Large intestine (tissue), 3 donors: ENCODE data around the gene ADGRA1. TPM values are rescaled to one million over a fixed set of nuclear protein-coding genes. Genes with fewer than 3 reads are reported as not detected.

Experiments
- DNase-seq, 2 donors: peaks; one replicate each; pipeline versions ENCODE4 v3.0.0 to v3.0.0-alpha.2; 2013
- H3K27ac ChIP-seq: one replicate; pipeline ENCODE4 v1.5.1; 2013; ENCODE audit warnings: low read length
- H3K27me3 ChIP-seq: 2 replicates; pipeline ENCODE4 v1.6.1; 2013; ENCODE audit warnings: low read length; ENCODE audit not compliant: control insufficient read depth, insufficient read depth
- H3K36me3 ChIP-seq: 2 replicates; pipeline ENCODE4 v1.6.1; 2013; ENCODE audit warnings: low read length; ENCODE audit not compliant: control insufficient read depth, insufficient read depth
- H3K4me1 ChIP-seq: one replicate; pipeline ENCODE4 v1.6.1; 2013; ENCODE audit warnings: low read length; ENCODE audit not compliant: control insufficient read depth, insufficient read depth
- H3K4me3 ChIP-seq: one replicate; pipeline ENCODE4 v1.5.1; 2013; ENCODE audit warnings: low read length
- H3K9me3 ChIP-seq: one replicate; pipeline ENCODE4 v1.6.1; 2013; ENCODE audit warnings: mild to moderate bottlenecking, low read depth, low read length, moderate library complexity; ENCODE audit not compliant: control insufficient read depth
- WGBS: methylation state at CpG from one replicate; pipeline ENCODE4 v1.1.5; 2013; ENCODE audit warnings: low lambda C conversion rate; ENCODE audit not compliant: insufficient coverage; 5-methylcytosine and 5-hydroxymethylcytosine counted together
- polyA plus RNA-seq: library from polyadenylated mRNA; unstranded; fragments of 120-200 nt; gene quantifications from one replicate; pipeline ENCODE4 v1.2.1, GENCODE V29; 2013

ADGRA1 gene
- polyA plus RNA-seq, 1 donor = 0.40 TPM

- Histone ChIP-seq H3K36me3 (no peaks in the 10 kb centered on the region), H3K27me3 (peaks cover 3% of the 10 kb centered on the region), H3K27ac (no peak overlapping the region), H3K4me1 (no peaks in the 10 kb centered on the region), H3K4me3 (no peak overlapping the region), H3K9me3 (peaks cover 12% of the 10 kb centered on the region)
- WGBS = no CpG with 5 or more reads among the region's 25 CpGs
- no peak for DNase-seq
These were observed 12.2 kb upstream of the ADGRA1 start for GRCh38 chr10:133075346-133076137.

- no peak for DNase-seq
- Histone ChIP-seq H3K4me1 (no peaks in the 10 kb centered on the region), H3K27ac (no peak overlapping the region), H3K27me3 (peaks cover 3% of the 10 kb centered on the region), H3K36me3 (no peaks in the 10 kb centered on the region), H3K4me3 (no peak overlapping the region), H3K9me3 (peaks cover 12% of the 10 kb centered on the region)
- 100% methylated on average over 2 of the region's 30 CpGs for WGBS
These were observed 11.3 kb upstream of the ADGRA1 start for GRCh38 chr10:133076274-133077038.

GRCh38 chr10:133079836-133080682 is 7.7 kb upstream of the ADGRA1 start:
- no CpG with 5 or more reads among the region's 39 CpGs for WGBS
- DNase-seq = no peak
- Histone ChIP-seq H3K4me1 (no peaks in the 10 kb centered on the region), H3K27ac (no peak overlapping the region), H3K27me3 (peaks cover 14% of the 10 kb centered on the region), H3K36me3 (no peaks in the 10 kb centered on the region), H3K4me3 (no peak overlapping the region), H3K9me3 (peaks cover 9% of the 10 kb centered on the region)

GRCh38 chr10:133080683-133081040 is 7.1 kb upstream of the ADGRA1 start:
- H3K4me3 ChIP-seq = no peak overlapping the region
- H3K9me3 ChIP-seq = peaks cover 3% of the 10 kb centered on the region
- H3K27me3 ChIP-seq = peaks cover 17% of the 10 kb centered on the region
- WGBS = no CpG with 5 or more reads among the region's 7 CpGs
- no peaks in the 10 kb centered on the region for H3K4me1 ChIP-seq
- H3K27ac ChIP-seq = no peak overlapping the region
- DNase-seq = no peak
- H3K36me3 ChIP-seq = no peaks in the 10 kb centered on the region

GRCh38 chr10:133081636-133082035 is 6.1 kb upstream of the ADGRA1 start:
- peaks cover 27% of the 10 kb centered on the region for H3K27me3 ChIP-seq
- H3K4me3 ChIP-seq = no peak overlapping the region
- peaks cover 3% of the 10 kb centered on the region for H3K9me3 ChIP-seq
- WGBS = no CpG with 5 or more reads among the region's 16 CpGs
- H3K27ac ChIP-seq = no peak overlapping the region
- no peaks in the 10 kb centered on the region for H3K4me1 ChIP-seq
- DNase-seq = no peak
- H3K36me3 ChIP-seq = no peaks in the 10 kb centered on the region

GRCh38 chr10:133082685-133083421 is 4.9 kb upstream of the ADGRA1 start:
- H3K9me3 ChIP-seq = peaks cover 3% of the 10 kb centered on the region
- no peak for DNase-seq
- H3K4me3 ChIP-seq = no peak overlapping the region
- H3K27me3 ChIP-seq = peaks cover 37% of the 10 kb centered on the region
- no peak overlapping the region for H3K27ac ChIP-seq
- H3K4me1 ChIP-seq = peaks cover 2% of the 10 kb centered on the region
- 10% methylated on average over 2 of the region's 43 CpGs for WGBS
- no peaks in the 10 kb centered on the region for H3K36me3 ChIP-seq

- Histone ChIP-seq H3K9me3 (peaks cover 3% of the 10 kb centered on the region), H3K27me3 (peaks cover 37% of the 10 kb centered on the region)
- DNase-seq = no peak
These were observed 4.2 kb upstream of the ADGRA1 start for GRCh38 chr10:133083422-133084100.

GRCh38 chr10:133084491-133084890 is 3.2 kb upstream of the ADGRA1 start:
- Histone ChIP-seq H3K27ac (no peak overlapping the region), H3K27me3 (peaks cover 47% of the 10 kb centered on the region)
- WGBS = no CpG with 5 or more reads among the region's 17 CpGs

More at GRCh38 chr10:133083422-133084100, 4.2 kb upstream of the ADGRA1 start:
- Histone ChIP-seq H3K36me3 (no peaks in the 10 kb centered on the region), H3K4me1 (peaks cover 2% of the 10 kb centered on the region), H3K4me3 (no peak overlapping the region), H3K27ac (no peak overlapping the region)
- no CpG with 5 or more reads among the region's 30 CpGs for whole genome bisulfite sequencing

GRCh38 chr10:133085251-133086125 is 2.2 kb upstream of the ADGRA1 start:
- peaks cover 54% of the 10 kb centered on the region for H3K27me3 ChIP-seq
- DNase-seq = no peak

More at GRCh38 chr10:133084491-133084890, 3.2 kb upstream of the ADGRA1 start:
- Histone ChIP-seq H3K4me3 (no peak overlapping the region), H3K36me3 (no peaks in the 10 kb centered on the region), H3K4me1 (peaks cover 5% of the 10 kb centered on the region), H3K9me3 (peaks cover 10% of the 10 kb centered on the region)
- DNase-seq = no peak

More at GRCh38 chr10:133085251-133086125, 2.2 kb upstream of the ADGRA1 start:
- Histone ChIP-seq H3K36me3 (no peaks in the 10 kb centered on the region), H3K27ac (no peak overlapping the region), H3K4me1 (peaks cover 5% of the 10 kb centered on the region), H3K4me3 (no peak overlapping the region), H3K9me3 (peaks cover 10% of the 10 kb centered on the region)
- WGBS = no CpG with 5 or more reads among the region's 32 CpGs
